Measurements from ENCODE around the gene BBIP1. TPM values are rescaled to one million over a fixed set of nuclear protein-coding genes. Genes with fewer than 3 reads are reported as not detected.

BBIP1 gene
- polyA plus RNA-seq, 3 donors = 16.2 to 41.1 (median 26.6) TPM

GRCh38 chr10:110965216-110965615 is 46.2 kb upstream of the BBIP1 start:
- no peak for TF ChIP-seq CTCF (IDR thresholded peaks at IDR 0.05)
- intact Hi-C loops (cut with micrococcal nuclease) = no loop called here
- Histone ChIP-seq H3K9ac (ENCODE audit: insufficient read depth, low read length, poor library complexity, severe bottlenecking) (no peak overlapping the region), H2AFZ (ENCODE audit: insufficient read depth, low read depth, low read length, poor library complexity, severe bottlenecking) (no peak overlapping the region), H3K4me3 (replicated peaks in 1 of 3; ENCODE audit: low read depth in 2 of 3, low read length in 3 of 3) (no peak overlapping the region), H4K20me1 (ENCODE audit: insufficient read depth, low read length) (peaks cover 100% of the 10 kb centered on the region), H3K9me3 (replicated peaks in 1 of 2; ENCODE audit: control insufficient read depth in 1 of 2, insufficient read depth in 1 of 2, low read length in 2 of 2) (no peaks in the 10 kb centered on the region), H3K27me3 (ENCODE audit: control insufficient read depth in 2 of 2, insufficient read depth in 2 of 2, low read length in 2 of 2) (no peaks in the 10 kb centered on the region), H3K4me2 (replicated peaks; ENCODE audit: extremely low read depth, low read length, poor library complexity, severe bottlenecking) (no peak overlapping the region), H3K27ac (ENCODE audit: low read depth in 1 of 2, low read length in 2 of 2) (peak overlapping the region in 1 of 2 donors; percentile 4), H3K36me3 (replicated peaks in 1 of 2; ENCODE audit: control insufficient read depth in 1 of 2, insufficient read depth in 2 of 2, low read length in 2 of 2) (peaks cover 5 to 24% of the 10 kb centered on the region in 2 donors), H3K4me1 (ENCODE audit: control insufficient read depth in 1 of 2, insufficient read depth in 2 of 2, low read length in 2 of 2) (no peaks in the 10 kb centered on the region), H3K79me2 (ENCODE audit: insufficient read depth, low read length) (peaks cover 99% of the 10 kb centered on the region)
- H3K4me3 Mint-ChIP-seq = no peak overlapping the region
- no peak for DNase-seq
- H3K36me3 Mint-ChIP-seq = peaks cover 9 to 17% of the 10 kb centered on the region in 2 donors
- no peak overlapping the region for H3K27ac Mint-ChIP-seq
- H3K27me3 Mint-ChIP-seq (ENCODE audit: low read depth in 3 of 3) = no peaks in the 10 kb centered on the region
- no peaks in the 10 kb centered on the region for H3K9me3 Mint-ChIP-seq
- peaks cover 22% of the 10 kb centered on the region for H3K4me1 Mint-ChIP-seq

GRCh38 chr10:110964681-110965080 is 45.7 kb upstream of the BBIP1 start:
- peaks cover 100% of the 10 kb centered on the region for H4K20me1 ChIP-seq (ENCODE audit: insufficient read depth, low read length)
- Mint-ChIP-seq H3K27ac (no peak overlapping the region), H3K36me3 (peaks cover 8 to 13% of the 10 kb centered on the region in 2 donors), H3K9me3 (no peaks in the 10 kb centered on the region), H3K4me3 (no peak overlapping the region), H3K4me1 (peaks cover 22% of the 10 kb centered on the region), H3K27me3 (ENCODE audit: low read depth in 3 of 3) (no peaks in the 10 kb centered on the region)
- peaks cover 5 to 24% of the 10 kb centered on the region in 2 donors for H3K36me3 ChIP-seq (replicated peaks in 1 of 2; ENCODE audit: control insufficient read depth in 1 of 2, insufficient read depth in 2 of 2, low read length in 2 of 2)
- intact Hi-C loops (cut with micrococcal nuclease) = no loop called here
- H3K9ac ChIP-seq (ENCODE audit: insufficient read depth, low read length, poor library complexity, severe bottlenecking) = no peak overlapping the region
- H3K27ac ChIP-seq (ENCODE audit: low read depth in 1 of 2, low read length in 2 of 2) = peak overlapping the region in 1 of 2 donors; percentile 4
- no peak overlapping the region for H3K4me2 ChIP-seq (replicated peaks; ENCODE audit: extremely low read depth, low read length, poor library complexity, severe bottlenecking)
- no peaks in the 10 kb centered on the region for H3K4me1 ChIP-seq (ENCODE audit: control insufficient read depth in 1 of 2, insufficient read depth in 2 of 2, low read length in 2 of 2)
- no peaks in the 10 kb centered on the region for H3K27me3 ChIP-seq (ENCODE audit: control insufficient read depth in 2 of 2, insufficient read depth in 2 of 2, low read length in 2 of 2)
- no peak for DNase-seq
- H3K9me3 ChIP-seq (replicated peaks in 1 of 2; ENCODE audit: control insufficient read depth in 1 of 2, insufficient read depth in 1 of 2, low read length in 2 of 2) = no peaks in the 10 kb centered on the region
- H3K79me2 ChIP-seq (ENCODE audit: insufficient read depth, low read length) = peaks cover 99% of the 10 kb centered on the region
- no peak overlapping the region for H2AFZ ChIP-seq (ENCODE audit: insufficient read depth, low read depth, low read length, poor library complexity, severe bottlenecking)
- no peak overlapping the region for H3K4me3 ChIP-seq (replicated peaks in 1 of 3; ENCODE audit: low read depth in 2 of 3, low read length in 3 of 3)
- WGBS (ENCODE audit: insufficient coverage) = no CpG with 5 or more reads among the region's 5 CpGs
- TF ChIP-seq CTCF (IDR thresholded peaks at IDR 0.05) = no peak

Measured in CD14-positive monocyte (primary cell).